PC-3 (cell line): ENCODE data around the gene SLC38A3. TPM values are rescaled to one million over a fixed set of nuclear protein-coding genes. Genes with fewer than 3 reads are reported as not detected.

Source experiments
- ATAC-seq: fragments of 200-7000 bp; cut with Tn5 transposase; 2 replicates; pipeline ENCODE4 v1.9.1; 2020; ENCODE audit warnings: mild to moderate bottlenecking, moderate library complexity
- BruUV-seq: library from RNA; stranded (reverse); fragments of 400-500 nt; replicated peaks from 2 replicates; lab custom pipeline; 2021; lab: Mats Ljungman, UMichigan
- CTCF ChIA-PET: fragments of 300-600 bp; sonication (Branson Sonifier 250); formaldehyde crosslinking; loops from one replicate; lab custom pipeline; 2022; ENCODE audit warnings: antibody characterized with exemption; lab: Charles Lee
- POLR2A ChIA-PET: fragments of 300-600 bp; sonication (Branson Sonifier 250); formaldehyde crosslinking; loops from one replicate; lab custom pipeline; 2022; ENCODE audit warnings: antibody characterized with exemption; ENCODE audit not compliant: unreplicated experiment; lab: Charles Lee
- DNase-seq: peaks from one replicate; pipeline ENCODE4 v3.0.0-alpha.2; 2015
- H2AFZ ChIP-seq: fragments of 300-600 bp; sonication (generic); 2 replicates; pipeline ENCODE4 v1.6.0; 2016; ENCODE audit warnings: antibody characterized with exemption, low read length
- H3F3A ChIP-seq: fragments of 300-600 bp; sonication (generic); one replicate; pipeline ENCODE4 v1.6.0; 2017; ENCODE audit warnings: antibody characterized with exemption, low read length, control low read depth, mild to moderate bottlenecking; ENCODE audit not compliant: unreplicated experiment
- H3K27ac ChIP-seq: fragments of 300-600 bp; sonication (generic); 2 replicates; pipeline ENCODE4 v1.5.1; 2016; ENCODE audit warnings: mild to moderate bottlenecking, low read length
- H3K27me3 ChIP-seq: fragments of 300-600 bp; sonication (generic); 2 replicates; pipeline ENCODE4 v1.6.1; 2016; ENCODE audit warnings: low read length, mixed read lengths
- H3K36me3 ChIP-seq: fragments of 300-600 bp; sonication (generic); 2 replicates; pipeline ENCODE4 v1.6.1; 2016; ENCODE audit warnings: low read depth, mixed run types, low read length, mixed read lengths
- H3K4me1 ChIP-seq: fragments of 300-600 bp; sonication (generic); 2 replicates; pipeline ENCODE4 v1.5.1; 2016; ENCODE audit warnings: low read length; ENCODE audit not compliant: insufficient read depth
- H3K4me2 ChIP-seq: fragments of 300-600 bp; sonication (generic); 2 replicates; pipeline ENCODE4 v1.6.0; 2016; ENCODE audit warnings: low read length
- H3K4me3 ChIP-seq: fragments of 300-600 bp; sonication (generic); 2 replicates; pipeline ENCODE4 v1.5.1; 2016; ENCODE audit warnings: mild to moderate bottlenecking, low read length, mixed read lengths
- H3K79me2 ChIP-seq: fragments of 300-600 bp; sonication (generic); 2 replicates; pipeline ENCODE4 v1.6.1; 2017; ENCODE audit warnings: low read length, mixed read lengths
- H3K9ac ChIP-seq: fragments of 300-600 bp; sonication (generic); 2 replicates; pipeline ENCODE4 v1.6.0; 2016; ENCODE audit warnings: mild to moderate bottlenecking, low read length
- H3K9me2 ChIP-seq: fragments of 300-600 bp; sonication (generic); replicated peaks from 2 replicates; pipeline ENCODE4 v1.6.1; 2016; ENCODE audit warnings: mixed run types, low read length, mixed read lengths
- H3K9me3 ChIP-seq: fragments of 300-600 bp; sonication (generic); 2 replicates; pipeline ENCODE4 v1.6.1; 2016; ENCODE audit warnings: low read length, mixed read lengths
- H4K20me1 ChIP-seq: fragments of 300-600 bp; sonication (generic); 2 replicates; pipeline ENCODE4 v1.6.1; 2016; ENCODE audit warnings: low read length, mixed read lengths
- CTCF ChIP-seq: fragments of 300-600 bp; sonication (generic); conservative IDR thresholded peaks from 2 replicates; pipeline ENCODE4 v1.5.1; 2017; ENCODE audit warnings: antibody characterized with exemption, low read depth, mild to moderate bottlenecking, low read length
- EZH2 ChIP-seq: fragments of 300-600 bp; sonication (generic); IDR thresholded peaks from one replicate; pipeline ENCODE4 v1.6.1; 2017; ENCODE audit warnings: antibody characterized with exemption, mild to moderate bottlenecking, low read length; ENCODE audit not compliant: unreplicated experiment
- EZH2phosphoT487 ChIP-seq: fragments of 300-600 bp; sonication (generic); IDR thresholded peaks from 2 replicates; pipeline ENCODE4 v1.6.1; 2018; ENCODE audit warnings: mild to moderate bottlenecking, antibody characterized with exemption, low read length, borderline replicate concordance
- intact Hi-C: fragments of 100-400 bp; cut with micrococcal nuclease; formaldehyde crosslinking; loops from 2 replicates; pipeline ENCODE4 v1.9.0; 2023
- total RNA-seq: library from RNA; depleted of rRNA; stranded (reverse); fragments of >200 nt; gene quantifications from 2 replicates; pipeline ENCODE4 v1.2.3, GENCODE V29; 2014

Gene SLC38A3
- total RNA-seq, 1 experiment from 2014 or later, result 3.3 TPM

GRCh38 chr3:50264964-50265485, 60.0 kb downstream of the SLC38A3 start:
- Histone ChIP-seq H3K36me3 (no peaks in the 10 kb centered on the region), H3K4me2 (0 out of 2 replicates have a peak overlapping the region, but pooled peaks have one; percentile 15), H3K27me3 (no peaks in the 10 kb centered on the region), H3K27ac (peak overlapping the region; percentile 52), H3K79me2 (no peaks in the 10 kb centered on the region), H3K4me3 (no peak overlapping the region), H3K9me2 (no peaks in the 10 kb centered on the region), H4K20me1 (no peaks in the 10 kb centered on the region), H3K9me3 (no peaks in the 10 kb centered on the region), H3F3A (no peaks in the 10 kb centered on the region), H3K9ac (peak overlapping the region; percentile 23; the same call in 1 of the 2 replicates), H3K4me1 (peaks cover 51% of the 10 kb centered on the region), H2AFZ (no peak overlapping the region)
- no peak for TF ChIP-seq EZH2phosphoT487
- TF ChIP-seq EZH2, result no peak
- TF ChIP-seq CTCF, result no peak
- intact Hi-C loops, result no loop called here
- ATAC-seq (no peak), DNase-seq (peak; percentile 34)
- BruUV-seq, result no TSS peak
- ChIA-PET POLR2A (interaction anchor here (0.6 kb wide), 1 partner anchor 31 kb away, joined by 9 read pairs; no protein-coding TSS in a partner anchor), CTCF (interaction anchor here (0.6 to 1.1 kb wide), 3 partner anchors 29 to 70 kb away, joined by 3 to 8 read pairs (median 6); partner anchors contain the start of gene GNAI2)

- Histone ChIP-seq H2AFZ (no peak overlapping the region), H3K27me3 (no peaks in the 10 kb centered on the region), H3K9ac (peak overlapping the region; percentile 23; the same call in 1 of the 2 replicates), H3K4me1 (peaks cover 54% of the 10 kb centered on the region), H3K36me3 (no peaks in the 10 kb centered on the region), H3K79me2 (0 out of 2 replicates have a peak, but pooled peaks cover 2% of the 10 kb centered on the region), H3F3A (no peaks in the 10 kb centered on the region), H3K9me2 (no peaks in the 10 kb centered on the region), H4K20me1 (no peaks in the 10 kb centered on the region), H3K4me3 (no peak overlapping the region), H3K9me3 (no peaks in the 10 kb centered on the region), H3K4me2 (no peak overlapping the region), H3K27ac (peak overlapping the region; percentile 52)
- intact Hi-C loops, result no loop called here
- no peak for DNase-seq
- ATAC-seq, result no peak
- POLR2A ChIA-PET, result no interaction called here
- no TSS peak for BruUV-seq
- TF ChIP-seq EZH2phosphoT487, result no peak
- TF ChIP-seq EZH2, result no peak
- no peak for TF ChIP-seq CTCF
- CTCF ChIA-PET, result no interaction called here
These were observed 60.5 kb downstream of the SLC38A3 start for GRCh38 chr3:50265571-50265970.

GRCh38 chr3:50266017-50266416, 60.9 kb downstream of the SLC38A3 start:
- intact Hi-C loops, result no loop called here
- Histone ChIP-seq H3F3A (no peaks in the 10 kb centered on the region), H3K79me2 (0 out of 2 replicates have a peak, but pooled peaks cover 3% of the 10 kb centered on the region), H3K4me3 (no peak overlapping the region), H3K9me2 (no peaks in the 10 kb centered on the region), H4K20me1 (no peaks in the 10 kb centered on the region), H2AFZ (no peak overlapping the region), H3K27me3 (no peaks in the 10 kb centered on the region), H3K36me3 (no peaks in the 10 kb centered on the region), H3K4me2 (no peak overlapping the region), H3K9me3 (no peaks in the 10 kb centered on the region), H3K27ac (peak overlapping the region; percentile 52; the same call in 1 of the 2 replicates), H3K9ac (no peak overlapping the region), H3K4me1 (peaks cover 54% of the 10 kb centered on the region)
- CTCF ChIA-PET, result no interaction called here
- TF ChIP-seq EZH2phosphoT487, result no peak
- no peak for TF ChIP-seq EZH2
- TF ChIP-seq CTCF, result no peak
- POLR2A ChIA-PET, result no interaction called here
- ATAC-seq (no peak), DNase-seq (no peak)
- no TSS peak for BruUV-seq
